Mucosa of stomach (tissue), 1 donor: Measurements from ENCODE around the gene PHETA1.
A peak's percentile ranks its signal among the peaks of the same experiment; 100 is the strongest.
"Not testable (repeated sequence)": the region's sequence is repeated elsewhere in the genome, so short reads cannot be mapped to it uniquely, and the experiment has no call there.

ENCODE experiments used
- H3K27me3 ChIP-seq: one replicate; pipeline ENCODE4 v1.7.0; 2013; ENCODE audit warnings: mild to moderate bottlenecking, low read length; ENCODE audit not compliant: control insufficient read depth, insufficient read depth
- H3K36me3 ChIP-seq: one replicate; pipeline ENCODE4 v1.7.0; 2013; ENCODE audit warnings: low read length; ENCODE audit not compliant: control insufficient read depth, insufficient read depth
- H3K4me1 ChIP-seq: one replicate; pipeline ENCODE4 v1.7.0; 2013; ENCODE audit warnings: mild to moderate bottlenecking, low read length; ENCODE audit not compliant: control insufficient read depth, insufficient read depth
- H3K4me3 ChIP-seq: one replicate; pipeline ENCODE4 v1.7.0; 2013; ENCODE audit warnings: low read length
- H3K9ac ChIP-seq: one replicate; pipeline ENCODE4 v1.7.0; 2013; ENCODE audit warnings: mild to moderate bottlenecking, low read length, moderate library complexity
- H3K9me3 ChIP-seq: one replicate; pipeline ENCODE4 v1.7.0; 2013; ENCODE audit warnings: mild to moderate bottlenecking, low read length, moderate library complexity; ENCODE audit not compliant: control insufficient read depth
- donor health status: Pancreatic carcinoma.

The PHETA1 gene

GRCh38 chr12:111409780-111410430 lies 41.0 kb upstream of the PHETA1 start:
- Histone ChIP-seq H3K36me3 (no peaks in the 10 kb centered on the region), H3K9ac (no peak overlapping the region), H3K4me1 (peaks cover 13% of the 10 kb centered on the region), H3K4me3 (no peak overlapping the region), H3K27me3 (peaks cover 6% of the 10 kb centered on the region), H3K9me3 (no peaks in the 10 kb centered on the region)

GRCh38 chr12:111409403-111409779 lies 40.5 kb upstream of the PHETA1 start:
- H3K27me3 ChIP-seq: peaks cover 6% of the 10 kb centered on the region
- H3K4me3 ChIP-seq: no peak overlapping the region
- H3K4me1 ChIP-seq: peaks cover 18% of the 10 kb centered on the region
- no peak overlapping the region for H3K9ac ChIP-seq
- H3K36me3 ChIP-seq: no peaks in the 10 kb centered on the region
- H3K9me3 ChIP-seq: no peaks in the 10 kb centered on the region

GRCh38 chr12:111408686-111409402 lies 39.9 kb upstream of the PHETA1 start:
- Histone ChIP-seq H3K27me3 (peaks cover 6% of the 10 kb centered on the region), H3K9ac (peak overlapping the region; percentile 29), H3K9me3 (no peaks in the 10 kb centered on the region), H3K4me3 (no peak overlapping the region), H3K4me1 (peaks cover 18% of the 10 kb centered on the region), H3K36me3 (no peaks in the 10 kb centered on the region)

GRCh38 chr12:111408116-111408440 lies 39.2 kb upstream of the PHETA1 start:
- Histone ChIP-seq H3K27me3 (peaks cover 6% of the 10 kb centered on the region), H3K4me3 (no peak overlapping the region), H3K9ac (peak overlapping the region; percentile 29), H3K36me3 (no peaks in the 10 kb centered on the region), H3K9me3 (no peaks in the 10 kb centered on the region), H3K4me1 (peaks cover 23% of the 10 kb centered on the region)

GRCh38 chr12:111407377-111408115 lies 38.7 kb upstream of the PHETA1 start:
- no peaks in the 10 kb centered on the region for H3K9me3 ChIP-seq
- no peaks in the 10 kb centered on the region for H3K36me3 ChIP-seq
- H3K27me3 ChIP-seq: peaks cover 6% of the 10 kb centered on the region
- H3K9ac ChIP-seq: peak overlapping the region; percentile 73
- peaks cover 27% of the 10 kb centered on the region for H3K4me1 ChIP-seq
- no peak overlapping the region for H3K4me3 ChIP-seq

- Histone ChIP-seq H3K4me1 (peaks cover 24% of the 10 kb centered on the region), H3K9ac (peak overlapping the region; percentile 73), H3K4me3 (peak overlapping the region; percentile 36), H3K27me3 (peaks cover 6% of the 10 kb centered on the region), H3K9me3 (no peaks in the 10 kb centered on the region), H3K36me3 (no peaks in the 10 kb centered on the region)
These were observed 37.8 kb upstream of the PHETA1 start for GRCh38 chr12:111406474-111407376.

- no peaks in the 10 kb centered on the region for H3K36me3 ChIP-seq
- H3K9ac ChIP-seq: peak within 1 kb of the TSS; percentile 73
- H3K4me1 ChIP-seq: peaks cover 23% of the 10 kb centered on the region
- peak within 1 kb of the TSS; percentile 44 for H3K4me3 ChIP-seq
- no peaks in the 10 kb centered on the region for H3K9me3 ChIP-seq
- H3K27me3 ChIP-seq: peaks cover 6% of the 10 kb centered on the region
These were observed 37.1 kb upstream of the PHETA1 start, which contains the start of gene SH2B3 for GRCh38 chr12:111405859-111406473. SH2B3 (plus strand) TSS chr12:111405923; CDS start chr12:111418146, 12,223 bp downstream.

- H3K4me3 ChIP-seq: peak overlapping the region; percentile 44
- peaks cover 6% of the 10 kb centered on the region for H3K27me3 ChIP-seq
- H3K9me3 ChIP-seq: no peaks in the 10 kb centered on the region
- peak overlapping the region; percentile 58 for H3K9ac ChIP-seq
- peaks cover 23% of the 10 kb centered on the region for H3K4me1 ChIP-seq
- no peaks in the 10 kb centered on the region for H3K36me3 ChIP-seq
These were observed 36.4 kb upstream of the PHETA1 start for GRCh38 chr12:111405149-111405858.

- Histone ChIP-seq H3K4me3 (peak overlapping the region; percentile 44), H3K36me3 (no peaks in the 10 kb centered on the region), H3K27me3 (peaks cover 6% of the 10 kb centered on the region), H3K4me1 (peaks cover 23% of the 10 kb centered on the region), H3K9me3 (no peaks in the 10 kb centered on the region), H3K9ac (peak overlapping the region; percentile 58)
These were observed 35.7 kb upstream of the PHETA1 start for GRCh38 chr12:111404362-111405148.

GRCh38 chr12:111402490-111402824 lies 33.6 kb upstream of the PHETA1 start:
- peaks cover 17% of the 10 kb centered on the region for H3K4me1 ChIP-seq
- not testable (repeated sequence) for H3K36me3 ChIP-seq, H3K4me3 ChIP-seq, H3K9me3 ChIP-seq, H3K27me3 ChIP-seq, H3K9ac ChIP-seq
